ENCODE results near the gene KCNAB3.

GRCh38 chr17:7967751-7968150 lies 38.1 kb upstream of the KCNAB3 start:
- TF ChIP-seq CTCF (IDR thresholded peaks at IDR 0.05; ENCODE audit: low read depth, low read length, missing input control) (no peak), GABPA (IDR thresholded peaks at IDR 0.05 in 1 of 2, conservative IDR thresholded peaks at IDR 0.05 in 1 of 2) (no peak), EGR1 (IDR thresholded peaks at IDR 0.05; ENCODE audit: low read depth in 2 of 2) (no peak), TAF1 (conservative IDR thresholded peaks at IDR 0.05) (no peak), SP1 (IDR thresholded peaks at IDR 0.05) (no peak), YY1 (IDR thresholded peaks at IDR 0.05) (no peak), FOXA1 (IDR thresholded peaks at IDR 0.05) (no peak), ZBTB33 (IDR thresholded peaks at IDR 0.05) (no peak), ATF3 (IDR thresholded peaks at IDR 0.05) (no peak)
- TF ChIP-seq, protein P1, sequence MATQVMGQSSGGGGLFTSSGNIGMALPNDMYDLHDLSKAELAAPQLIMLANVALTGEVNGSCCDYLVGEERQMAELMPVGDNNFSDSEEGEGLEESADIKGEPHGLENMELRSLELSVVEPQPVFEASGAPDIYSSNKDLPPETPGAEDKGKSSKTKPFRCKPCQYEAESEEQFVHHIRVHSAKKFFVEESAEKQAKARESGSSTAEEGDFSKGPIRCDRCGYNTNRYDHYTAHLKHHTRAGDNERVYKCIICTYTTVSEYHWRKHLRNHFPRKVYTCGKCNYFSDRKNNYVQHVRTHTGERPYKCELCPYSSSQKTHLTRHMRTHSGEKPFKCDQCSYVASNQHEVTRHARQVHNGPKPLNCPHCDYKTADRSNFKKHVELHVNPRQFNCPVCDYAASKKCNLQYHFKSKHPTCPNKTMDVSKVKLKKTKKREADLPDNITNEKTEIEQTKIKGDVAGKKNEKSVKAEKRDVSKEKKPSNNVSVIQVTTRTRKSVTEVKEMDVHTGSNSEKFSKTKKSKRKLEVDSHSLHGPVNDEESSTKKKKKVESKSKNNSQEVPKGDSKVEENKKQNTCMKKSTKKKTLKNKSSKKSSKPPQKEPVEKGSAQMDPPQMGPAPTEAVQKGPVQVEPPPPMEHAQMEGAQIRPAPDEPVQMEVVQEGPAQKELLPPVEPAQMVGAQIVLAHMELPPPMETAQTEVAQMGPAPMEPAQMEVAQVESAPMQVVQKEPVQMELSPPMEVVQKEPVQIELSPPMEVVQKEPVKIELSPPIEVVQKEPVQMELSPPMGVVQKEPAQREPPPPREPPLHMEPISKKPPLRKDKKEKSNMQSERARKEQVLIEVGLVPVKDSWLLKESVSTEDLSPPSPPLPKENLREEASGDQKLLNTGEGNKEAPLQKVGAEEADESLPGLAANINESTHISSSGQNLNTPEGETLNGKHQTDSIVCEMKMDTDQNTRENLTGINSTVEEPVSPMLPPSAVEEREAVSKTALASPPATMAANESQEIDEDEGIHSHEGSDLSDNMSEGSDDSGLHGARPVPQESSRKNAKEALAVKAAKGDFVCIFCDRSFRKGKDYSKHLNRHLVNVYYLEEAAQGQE (IDR thresholded peaks at IDR 0.05): no peak

All from liver (tissue), 3 donors.